ENCODE measurements around the gene ZNF473. TPM values are rescaled to one million over a fixed set of nuclear protein-coding genes. Genes with fewer than 3 reads are reported as not detected.

The ZNF473 gene
- total RNA-seq, 1 donor from 2014 or later = 4.7 TPM

- no peaks in the 10 kb centered on the region for H3K9me3 ChIP-seq (ENCODE audit: control insufficient read depth in 3 of 3, low read length in 3 of 3)
- no peaks in the 10 kb centered on the region for H3K27me3 ChIP-seq (ENCODE audit: control insufficient read depth in 3 of 3, insufficient read depth in 3 of 3, low read length in 3 of 3)
- no peak overlapping the region for H3K4me3 ChIP-seq (ENCODE audit: low read length in 3 of 3)
- H3K9ac ChIP-seq (ENCODE audit: low read depth in 1 of 3, low read length in 3 of 3) = no peak overlapping the region
- no peak overlapping the region for H3K27ac ChIP-seq (ENCODE audit: low read depth, low read length)
- H3K4me1 ChIP-seq (ENCODE audit: control insufficient read depth in 3 of 3, insufficient read depth in 3 of 3, low read length in 3 of 3) = no peaks in the 10 kb centered on the region
- H3K36me3 ChIP-seq (ENCODE audit: control insufficient read depth in 3 of 3, insufficient read depth in 3 of 3, low read length in 3 of 3) = peaks cover 60 to 83% (median 64%) of the 10 kb centered on the region in 3 donors
Observed at GRCh38 chr19:49986354-49986753, 39.5 kb upstream of the ZNF473 start.

GRCh38 chr19:49987159-49987698, 38.6 kb upstream of the ZNF473 start:
- Histone ChIP-seq H3K27me3 (ENCODE audit: control insufficient read depth in 3 of 3, insufficient read depth in 3 of 3, low read length in 3 of 3) (no peaks in the 10 kb centered on the region), H3K9ac (ENCODE audit: low read depth in 1 of 3, low read length in 3 of 3) (no peak overlapping the region), H3K27ac (ENCODE audit: low read depth, low read length) (no peak overlapping the region), H3K9me3 (ENCODE audit: control insufficient read depth in 3 of 3, low read length in 3 of 3) (no peaks in the 10 kb centered on the region), H3K4me1 (ENCODE audit: control insufficient read depth in 3 of 3, insufficient read depth in 3 of 3, low read length in 3 of 3) (no peaks in the 10 kb centered on the region), H3K36me3 (ENCODE audit: control insufficient read depth in 3 of 3, insufficient read depth in 3 of 3, low read length in 3 of 3) (peaks cover 63 to 81% (median 66%) of the 10 kb centered on the region in 3 donors), H3K4me3 (ENCODE audit: low read length in 3 of 3) (no peak overlapping the region)

GRCh38 chr19:49988007-49988406, 37.8 kb upstream of the ZNF473 start:
- Histone ChIP-seq H3K27ac (ENCODE audit: low read depth, low read length) (no peak overlapping the region), H3K4me3 (ENCODE audit: low read length in 3 of 3) (no peak overlapping the region), H3K9me3 (ENCODE audit: control insufficient read depth in 3 of 3, low read length in 3 of 3) (peaks cover 0 to 2% (median 0%) of the 10 kb centered on the region in 3 donors), H3K9ac (ENCODE audit: low read depth in 1 of 3, low read length in 3 of 3) (no peak overlapping the region), H3K27me3 (ENCODE audit: control insufficient read depth in 3 of 3, insufficient read depth in 3 of 3, low read length in 3 of 3) (no peaks in the 10 kb centered on the region), H3K36me3 (ENCODE audit: control insufficient read depth in 3 of 3, insufficient read depth in 3 of 3, low read length in 3 of 3) (peaks cover 70 to 81% (median 70%) of the 10 kb centered on the region in 3 donors), H3K4me1 (ENCODE audit: control insufficient read depth in 3 of 3, insufficient read depth in 3 of 3, low read length in 3 of 3) (no peaks in the 10 kb centered on the region)

GRCh38 chr19:49988433-49988832, 37.4 kb upstream of the ZNF473 start:
- Histone ChIP-seq H3K9me3 (ENCODE audit: control insufficient read depth in 3 of 3, low read length in 3 of 3) (peaks cover 0 to 2% (median 0%) of the 10 kb centered on the region in 3 donors), H3K9ac (ENCODE audit: low read depth in 1 of 3, low read length in 3 of 3) (no peak overlapping the region), H3K27ac (ENCODE audit: low read depth, low read length) (no peak overlapping the region), H3K27me3 (ENCODE audit: control insufficient read depth in 3 of 3, insufficient read depth in 3 of 3, low read length in 3 of 3) (no peaks in the 10 kb centered on the region), H3K4me3 (ENCODE audit: low read length in 3 of 3) (no peak overlapping the region), H3K4me1 (ENCODE audit: control insufficient read depth in 3 of 3, insufficient read depth in 3 of 3, low read length in 3 of 3) (no peaks in the 10 kb centered on the region), H3K36me3 (ENCODE audit: control insufficient read depth in 3 of 3, insufficient read depth in 3 of 3, low read length in 3 of 3) (peaks cover 70 to 83% (median 73%) of the 10 kb centered on the region in 3 donors)

GRCh38 chr19:49997709-49998108, 28.1 kb upstream of the ZNF473 start:
- no peaks in the 10 kb centered on the region for H3K9me3 ChIP-seq (ENCODE audit: control insufficient read depth in 3 of 3, low read length in 3 of 3)
- H3K27ac ChIP-seq (ENCODE audit: low read depth, low read length) = no peak overlapping the region
- H3K27me3 ChIP-seq (ENCODE audit: control insufficient read depth in 3 of 3, insufficient read depth in 3 of 3, low read length in 3 of 3) = no peaks in the 10 kb centered on the region
- H3K4me1 ChIP-seq (ENCODE audit: control insufficient read depth in 3 of 3, insufficient read depth in 3 of 3, low read length in 3 of 3) = peaks cover 0 to 11% (median 8%) of the 10 kb centered on the region in 3 donors
- no peak overlapping the region for H3K9ac ChIP-seq (ENCODE audit: low read depth in 1 of 3, low read length in 3 of 3)
- no peak overlapping the region for H3K4me3 ChIP-seq (ENCODE audit: low read length in 3 of 3)
- peaks cover 62 to 71% (median 67%) of the 10 kb centered on the region in 3 donors for H3K36me3 ChIP-seq (ENCODE audit: control insufficient read depth in 3 of 3, insufficient read depth in 3 of 3, low read length in 3 of 3)

GRCh38 chr19:49999371-50000010, 26.3 kb upstream of the ZNF473 start:
- peaks cover 13 to 28% (median 23%) of the 10 kb centered on the region in 3 donors for H3K4me1 ChIP-seq (ENCODE audit: control insufficient read depth in 3 of 3, insufficient read depth in 3 of 3, low read length in 3 of 3)
- H3K9me3 ChIP-seq (ENCODE audit: control insufficient read depth in 3 of 3, low read length in 3 of 3) = no peaks in the 10 kb centered on the region
- no peaks in the 10 kb centered on the region for H3K27me3 ChIP-seq (ENCODE audit: control insufficient read depth in 3 of 3, insufficient read depth in 3 of 3, low read length in 3 of 3)
- no peak overlapping the region for H3K27ac ChIP-seq (ENCODE audit: low read depth, low read length)
- no peak overlapping the region for H3K4me3 ChIP-seq (ENCODE audit: low read length in 3 of 3)
- peaks cover 50 to 72% (median 65%) of the 10 kb centered on the region in 3 donors for H3K36me3 ChIP-seq (ENCODE audit: control insufficient read depth in 3 of 3, insufficient read depth in 3 of 3, low read length in 3 of 3)
- H3K9ac ChIP-seq (ENCODE audit: low read depth in 1 of 3, low read length in 3 of 3) = no peak overlapping the region

- Histone ChIP-seq H3K36me3 (ENCODE audit: control insufficient read depth in 3 of 3, insufficient read depth in 3 of 3, low read length in 3 of 3) (peaks cover 43 to 70% (median 62%) of the 10 kb centered on the region in 3 donors), H3K27ac (ENCODE audit: low read depth, low read length) (no peak overlapping the region), H3K4me3 (ENCODE audit: low read length in 3 of 3) (no peak overlapping the region), H3K9ac (ENCODE audit: low read depth in 1 of 3, low read length in 3 of 3) (no peak overlapping the region), H3K9me3 (ENCODE audit: control insufficient read depth in 3 of 3, low read length in 3 of 3) (no peaks in the 10 kb centered on the region), H3K27me3 (ENCODE audit: control insufficient read depth in 3 of 3, insufficient read depth in 3 of 3, low read length in 3 of 3) (no peaks in the 10 kb centered on the region), H3K4me1 (ENCODE audit: control insufficient read depth in 3 of 3, insufficient read depth in 3 of 3, low read length in 3 of 3) (peaks cover 14 to 34% (median 23%) of the 10 kb centered on the region in 3 donors)
Observed at GRCh38 chr19:50000038-50000840, 25.6 kb upstream of the ZNF473 start.

GRCh38 chr19:50000841-50001557, 24.8 kb upstream of the ZNF473 start:
- no peak overlapping the region for H3K4me3 ChIP-seq (ENCODE audit: low read length in 3 of 3)
- H3K27me3 ChIP-seq (ENCODE audit: control insufficient read depth in 3 of 3, insufficient read depth in 3 of 3, low read length in 3 of 3) = no peaks in the 10 kb centered on the region
- no peak overlapping the region for H3K27ac ChIP-seq (ENCODE audit: low read depth, low read length)
- H3K9me3 ChIP-seq (ENCODE audit: control insufficient read depth in 3 of 3, low read length in 3 of 3) = no peaks in the 10 kb centered on the region
- H3K36me3 ChIP-seq (ENCODE audit: control insufficient read depth in 3 of 3, insufficient read depth in 3 of 3, low read length in 3 of 3) = peaks cover 46 to 72% (median 64%) of the 10 kb centered on the region in 3 donors
- peaks cover 14 to 34% (median 23%) of the 10 kb centered on the region in 3 donors for H3K4me1 ChIP-seq (ENCODE audit: control insufficient read depth in 3 of 3, insufficient read depth in 3 of 3, low read length in 3 of 3)
- no peak overlapping the region for H3K9ac ChIP-seq (ENCODE audit: low read depth in 1 of 3, low read length in 3 of 3)

- peaks cover 46 to 74% (median 62%) of the 10 kb centered on the region in 3 donors for H3K36me3 ChIP-seq (ENCODE audit: control insufficient read depth in 3 of 3, insufficient read depth in 3 of 3, low read length in 3 of 3)
- H3K4me1 ChIP-seq (ENCODE audit: control insufficient read depth in 3 of 3, insufficient read depth in 3 of 3, low read length in 3 of 3) = peaks cover 14 to 34% (median 23%) of the 10 kb centered on the region in 3 donors
- H3K27me3 ChIP-seq (ENCODE audit: control insufficient read depth in 3 of 3, insufficient read depth in 3 of 3, low read length in 3 of 3) = no peaks in the 10 kb centered on the region
- no peak overlapping the region for H3K4me3 ChIP-seq (ENCODE audit: low read length in 3 of 3)
- H3K9ac ChIP-seq (ENCODE audit: low read depth in 1 of 3, low read length in 3 of 3) = no peak overlapping the region
- H3K27ac ChIP-seq (ENCODE audit: low read depth, low read length) = no peak overlapping the region
- no peaks in the 10 kb centered on the region for H3K9me3 ChIP-seq (ENCODE audit: control insufficient read depth in 3 of 3, low read length in 3 of 3)
Observed at GRCh38 chr19:50001775-50002174, 24.0 kb upstream of the ZNF473 start.

Measured in skeletal muscle tissue (tissue), 4 donors.